Colonic mucosa (tissue), 4 donors: ENCODE measurements around the gene RAP1GAP2. TPM values are rescaled to one million over a fixed set of nuclear protein-coding genes. Genes with fewer than 3 reads are reported as not detected.

Experiments used
- DNase-seq: peaks from one replicate; pipeline ENCODE4 v3.0.0-alpha.2; 2020
- H3K27ac ChIP-seq: fragments of 200-600 bp; one replicate; pipeline ENCODE4 v1.8.0; 2021
- H3K27me3 ChIP-seq: fragments of 200-600 bp; one replicate; pipeline ENCODE4 v1.8.0; 2021
- H3K36me3 ChIP-seq: fragments of 200-600 bp; one replicate; pipeline ENCODE4 v1.8.0; 2021
- H3K4me1 ChIP-seq: fragments of 200-600 bp; one replicate; pipeline ENCODE4 v1.8.0; 2021; ENCODE audit warnings: mild to moderate bottlenecking
- H3K4me3 ChIP-seq: fragments of 200-600 bp; one replicate; pipeline ENCODE4 v1.8.0; 2021
- H3K9ac ChIP-seq, 2 donors: one replicate each; pipeline ENCODE4 v1.7.0; 2013; ENCODE audit warnings: control low read depth in 2 of 2, low read depth in 2 of 2, low read length in 2 of 2
- H3K9me3 ChIP-seq: fragments of 200-600 bp; one replicate; pipeline ENCODE4 v1.8.0; 2021
- CTCF ChIP-seq: fragments of 200-600 bp; IDR thresholded peaks from one replicate; pipeline ENCODE4 v1.8.0; 2022; ENCODE audit warnings: antibody characterized with exemption, mild to moderate bottlenecking
- intact Hi-C: fragments of 100-400 bp; cut with DNase I; formaldehyde crosslinking; loops from one replicate; pipeline ENCODE4 v1.14.1; 2022
- total RNA-seq, 2 donors: library from RNA; stranded (reverse); fragmentation: NEBNext Ultra II Directional in 1 of 2; extraction: Animal tissue kit (Norgen Biotek cat#: 25700) in 1 of 2; gene quantifications; one replicate each; pipeline ENCODE4 v1.2.1, GENCODE V29; 2021
- donor health status: healthy.
- donor health status: DM: no; HTN: no; CAD: no.
- donor health status: DM: no; HTN: no; CAD: no.

Gene RAP1GAP2
- total RNA-seq, 2 donors from 2014 or later = 45.2 to 45.4 TPM

GRCh38 chr17:2912754-2913153 lies 116.5 kb downstream of the RAP1GAP2 start:
- Histone ChIP-seq H3K9ac (no peak overlapping the region), H3K27me3 (no peaks in the 10 kb centered on the region), H3K27ac (no peak overlapping the region), H3K9me3 (no peaks in the 10 kb centered on the region), H3K36me3 (no peaks in the 10 kb centered on the region), H3K4me1 (no peaks in the 10 kb centered on the region), H3K4me3 (no peak overlapping the region)
- TF ChIP-seq CTCF = no peak
- intact Hi-C loops = no loop called here
- DNase-seq = no peak

- Histone ChIP-seq H3K27me3 (no peaks in the 10 kb centered on the region), H3K4me3 (no peak overlapping the region), H3K4me1 (no peaks in the 10 kb centered on the region), H3K27ac (no peak overlapping the region), H3K9ac (no peak overlapping the region), H3K9me3 (no peaks in the 10 kb centered on the region), H3K36me3 (no peaks in the 10 kb centered on the region)
- intact Hi-C loops = no loop called here
- no peak for TF ChIP-seq CTCF
- DNase-seq = no peak
Measured at GRCh38 chr17:2916461-2916860, 120.2 kb downstream of the RAP1GAP2 start.

DNA sequence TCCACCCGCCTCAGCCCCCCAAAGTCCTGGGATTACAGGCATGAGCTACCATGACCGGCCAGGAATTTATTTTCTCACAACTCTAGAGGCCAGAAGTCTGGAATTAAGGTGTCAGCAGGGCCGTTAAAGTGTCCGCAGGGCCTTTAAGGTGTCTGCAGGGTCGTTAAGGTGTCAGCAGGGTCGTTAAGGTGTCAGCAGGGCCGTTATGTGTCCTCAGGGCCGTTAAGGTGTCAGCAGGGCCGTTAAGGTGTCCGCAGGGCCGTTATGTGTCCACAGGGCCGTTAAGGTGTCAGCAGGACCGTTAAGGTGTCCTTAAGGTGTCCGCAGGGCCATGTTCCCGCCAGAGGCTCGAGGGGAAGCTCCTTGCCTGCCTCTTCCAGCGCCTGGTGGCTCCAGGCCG lies 125.2 kb downstream of the RAP1GAP2 start:
- DNase-seq = no peak
- Histone ChIP-seq H3K9me3 (no peaks in the 10 kb centered on the region), H3K27ac (no peak overlapping the region), H3K27me3 (no peaks in the 10 kb centered on the region), H3K36me3 (no peaks in the 10 kb centered on the region), H3K4me3 (no peak overlapping the region), H3K4me1 (no peaks in the 10 kb centered on the region), H3K9ac (no peak overlapping the region)
- TF ChIP-seq CTCF = no peak
- intact Hi-C loops = no loop called here

DNA sequence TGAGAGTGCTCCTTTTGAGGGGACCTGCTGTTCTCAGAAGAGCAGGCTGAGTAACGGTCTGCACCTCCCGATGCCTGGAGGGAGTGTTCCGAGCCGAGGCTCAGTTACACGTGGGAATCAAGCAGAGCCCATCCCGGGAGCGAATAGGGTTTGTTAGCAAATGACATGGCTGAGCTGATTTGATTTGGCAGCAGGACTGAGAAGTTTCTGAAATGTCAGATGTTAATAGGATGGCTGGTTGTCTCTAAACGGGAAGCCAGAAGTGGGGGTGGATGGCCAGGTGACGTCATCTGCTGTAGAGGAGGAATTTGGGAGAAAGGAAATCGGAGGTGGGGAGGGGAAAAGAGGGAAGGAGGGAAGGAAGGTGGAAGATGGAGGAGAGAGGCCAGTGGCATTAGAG lies 128.0 kb downstream of the RAP1GAP2 start:
- H3K4me1 ChIP-seq = no peaks in the 10 kb centered on the region
- no peak overlapping the region for H3K27ac ChIP-seq
- H3K36me3 ChIP-seq = no peaks in the 10 kb centered on the region
- H3K4me3 ChIP-seq = no peak overlapping the region
- intact Hi-C loops = no loop called here
- DNase-seq = no peak
- no peaks in the 10 kb centered on the region for H3K9me3 ChIP-seq
- H3K27me3 ChIP-seq = no peaks in the 10 kb centered on the region
- TF ChIP-seq CTCF = no peak
- no peak overlapping the region for H3K9ac ChIP-seq

GRCh38 chr17:2925011-2925410 lies 128.8 kb downstream of the RAP1GAP2 start:
- H3K4me1 ChIP-seq = no peaks in the 10 kb centered on the region
- no peak overlapping the region for H3K27ac ChIP-seq
- DNase-seq = no peak
- TF ChIP-seq CTCF = no peak
- H3K27me3 ChIP-seq = no peaks in the 10 kb centered on the region
- no peak overlapping the region for H3K4me3 ChIP-seq
- no peaks in the 10 kb centered on the region for H3K36me3 ChIP-seq
- no peaks in the 10 kb centered on the region for H3K9me3 ChIP-seq
- H3K9ac ChIP-seq = no peak overlapping the region
- intact Hi-C loops = loop anchor here (5.0 kb wide), 1 partner anchor 68 kb away; no protein-coding TSS in a partner anchor
